Lung (tissue), 12 donors: ENCODE results near the gene PIGBOS1. TPM values are rescaled to one million over a fixed set of nuclear protein-coding genes. Genes with fewer than 3 reads are reported as not detected.

Source experiments
- ATAC-seq: fragments of 200-7000 bp; cut with Tn5 transposase; one replicate; pipeline ENCODE4 v1.9.1; 2020; ENCODE audit warnings: moderate number of reproducible peaks; ENCODE audit not compliant: insufficient read depth, low FRiP score
- DNase-seq, 3 donors: peaks; one replicate each; pipeline ENCODE4 v3.0.0-alpha.2; 2013 to 2017
- H3K27ac ChIP-seq, 2 donors: one replicate each; pipeline ENCODE4 v1.5.1; 2013; ENCODE audit warnings: mild to moderate bottlenecking in 2 of 2, moderate library complexity in 2 of 2, control low read depth in 1 of 2, inconsistent platforms in 1 of 2, low read depth in 1 of 2, low read length in 1 of 2
- H3K27me3 ChIP-seq, 3 donors: one replicate each; pipeline ENCODE4 v1.5.1; 2013; ENCODE audit warnings: low read length in 2 of 3; ENCODE audit not compliant: control insufficient read depth in 3 of 3, insufficient read depth in 3 of 3
- H3K36me3 ChIP-seq, 4 donors: one replicate each; pipeline ENCODE4 v1.5.1; 2013; ENCODE audit warnings: low read length in 4 of 4, mild to moderate bottlenecking in 1 of 4, moderate library complexity in 1 of 4; ENCODE audit not compliant: control insufficient read depth in 4 of 4, insufficient read depth in 4 of 4
- H3K4me1 ChIP-seq, 5 donors: one replicate each; pipeline ENCODE4 v1.5.1; 2013; ENCODE audit warnings: low read length in 5 of 5, mild to moderate bottlenecking in 2 of 5, moderate library complexity in 1 of 5; ENCODE audit not compliant: control insufficient read depth in 5 of 5, insufficient read depth in 5 of 5
- H3K4me3 ChIP-seq: one replicate; pipeline ENCODE4 v1.5.1; 2013; ENCODE audit warnings: mild to moderate bottlenecking, control low read depth, moderate library complexity
- H3K9ac ChIP-seq, 2 donors: one replicate each; pipeline ENCODE4 v1.5.1; 2013; ENCODE audit warnings: low read length in 2 of 2, control low read depth in 1 of 2; ENCODE audit not compliant: insufficient read depth in 1 of 2
- H3K9me3 ChIP-seq, 4 donors: one replicate each; pipeline ENCODE4 v1.5.1; 2013; ENCODE audit warnings: low read length in 3 of 4, mild to moderate bottlenecking in 1 of 4, moderate library complexity in 1 of 4; ENCODE audit not compliant: control insufficient read depth in 4 of 4, insufficient read depth in 3 of 4
- CTCF ChIP-seq: IDR thresholded peaks from 2 replicates; pipeline ENCODE4 v1.5.1; 2012; ENCODE audit warnings: mild to moderate bottlenecking; ENCODE audit errors: control extremely low read depth, extremely low read depth
- WGBS, 2 donors: extraction: QIAGEN DNeasy Blood & Tissue Kit; methylation state at CpG; one replicate each; pipeline ENCODE4 v1.1.7; 2013; 5-methylcytosine and 5-hydroxymethylcytosine counted together
- polyA plus RNA-seq, 2 donors: library from polyadenylated mRNA; stranded (reverse); fragments of 200-250 nt; gene quantifications; one replicate each; pipeline ENCODE4 v1.2.1, GENCODE V29; 2013
- total RNA-seq, 2 donors: library from RNA; depleted of rRNA in 1 of 2; stranded (reverse); fragments of >200 nt in 1 of 2; gene quantifications; one replicate each; pipeline ENCODE4 v1.2.1, GENCODE V29; 2014 to 2021
- donor health status: control.
- donor health status: control.
- donor health status: Bipolar disorder and iron deficiency.
- donor health status: healthy.
- donor health status: DM: yes; HTN: yes; CAD: no.

Gene PIGBOS1
- total and polyA plus RNA-seq, 4 donors = 12.9 to 29.0 (median 18.1) TPM

GRCh38 chr15:55334997-55335396, 16.1 kb upstream of the PIGBOS1 start:
- H3K9me3 ChIP-seq = no peaks in the 10 kb centered on the region
- H3K4me1 ChIP-seq = no peaks in the 10 kb centered on the region
- no peaks in the 10 kb centered on the region for H3K27me3 ChIP-seq
- H3K36me3 ChIP-seq = peaks cover 9 to 17% (median 12%) of the 10 kb centered on the region in 4 donors
- ATAC-seq (no peak), DNase-seq (no peak)
- no peak overlapping the region for H3K4me3 ChIP-seq
- H3K27ac ChIP-seq = no peak overlapping the region
- H3K9ac ChIP-seq = no peak overlapping the region
- WGBS, 2 donors = 78 to 95% methylated on average over 1 of the region's 1 CpG
- TF ChIP-seq CTCF = no peak

- no peak for TF ChIP-seq CTCF
- Histone ChIP-seq H3K4me3 (no peak overlapping the region), H3K36me3 (peaks cover 9 to 18% (median 12%) of the 10 kb centered on the region in 4 donors), H3K27ac (no peak overlapping the region), H3K4me1 (no peaks in the 10 kb centered on the region), H3K9ac (no peak overlapping the region), H3K9me3 (no peaks in the 10 kb centered on the region), H3K27me3 (no peaks in the 10 kb centered on the region)
- 88 to 98% methylated on average over 5 of the region's 5 CpGs for WGBS, 2 donors
- DNase-seq = no peak
- ATAC-seq = no peak
Observed at GRCh38 chr15:55334371-55334770, 15.4 kb upstream of the PIGBOS1 start.

- DNase-seq (no peak), ATAC-seq (no peak)
- no peak overlapping the region for H3K27ac ChIP-seq
- TF ChIP-seq CTCF = no peak
- H3K4me3 ChIP-seq = no peak overlapping the region
- H3K27me3 ChIP-seq = no peaks in the 10 kb centered on the region
- peaks cover 0 to 14% (median 8%) of the 10 kb centered on the region in 4 donors for H3K36me3 ChIP-seq
- 34 to 71% methylated on average over 1 of the region's 1 CpG for WGBS, 2 donors
- no peak overlapping the region for H3K9ac ChIP-seq
- no peaks in the 10 kb centered on the region for H3K9me3 ChIP-seq
- peaks cover 0 to 2% (median 0%) of the 10 kb centered on the region in 5 donors for H3K4me1 ChIP-seq
Observed at GRCh38 chr15:55327387-55327786, 8.5 kb upstream of the PIGBOS1 start.

GRCh38 chr15:55322467-55322866, 3.5 kb upstream of the PIGBOS1 start:
- Histone ChIP-seq H3K9me3 (no peaks in the 10 kb centered on the region), H3K36me3 (peaks cover 0 to 1% (median under 1%) of the 10 kb centered on the region in 4 donors), H3K4me1 (peaks cover 0 to 11% (median 3%) of the 10 kb centered on the region in 5 donors), H3K4me3 (no peak overlapping the region), H3K9ac (no peak overlapping the region), H3K27me3 (no peaks in the 10 kb centered on the region), H3K27ac (no peak overlapping the region)
- WGBS, 2 donors = 40 to 74% methylated on average over 5 of the region's 5 CpGs
- no peak for DNase-seq
- ATAC-seq = no peak
- no peak for TF ChIP-seq CTCF
